Pons (tissue), 1 donor: ENCODE data around the gene PRR14L.
"Not testable (repeated sequence)": the region's sequence is repeated elsewhere in the genome, so short reads cannot be mapped to it uniquely, and the experiment has no call there.

ENCODE experiments used
- DNase-seq: peaks from one replicate; pipeline ENCODE4 v3.0.0-alpha.2; 2016; ENCODE audit warnings: low spot score

PRR14L gene

GRCh38 chr22:31740314-31740713 lies 9.6 kb downstream of the PRR14L start:
- not testable (repeated sequence) for DNase-seq

DNA sequence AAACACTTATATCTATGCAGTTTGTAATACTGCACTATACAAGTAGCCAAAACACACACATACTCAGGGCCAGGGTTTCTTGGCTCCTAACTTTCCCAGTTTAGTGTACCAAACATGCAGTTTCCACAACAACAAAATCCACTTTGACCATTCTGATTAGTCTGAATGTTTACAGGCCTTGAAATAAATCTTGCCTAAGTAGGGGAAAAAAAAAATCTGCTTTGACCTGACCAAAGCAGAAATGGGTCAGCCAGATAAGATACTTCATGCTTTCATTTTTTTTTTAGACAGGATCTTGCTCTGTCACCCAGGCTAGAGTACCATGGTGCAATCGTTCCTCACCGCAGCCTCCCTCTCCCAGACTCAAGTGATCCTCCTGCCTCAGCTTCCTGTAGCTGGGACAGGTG lies 10.1 kb downstream of the PRR14L start:
- no peak for DNase-seq

GRCh38 chr22:31738566-31738965 lies 11.4 kb downstream of the PRR14L start:
- no peak for DNase-seq

DNA sequence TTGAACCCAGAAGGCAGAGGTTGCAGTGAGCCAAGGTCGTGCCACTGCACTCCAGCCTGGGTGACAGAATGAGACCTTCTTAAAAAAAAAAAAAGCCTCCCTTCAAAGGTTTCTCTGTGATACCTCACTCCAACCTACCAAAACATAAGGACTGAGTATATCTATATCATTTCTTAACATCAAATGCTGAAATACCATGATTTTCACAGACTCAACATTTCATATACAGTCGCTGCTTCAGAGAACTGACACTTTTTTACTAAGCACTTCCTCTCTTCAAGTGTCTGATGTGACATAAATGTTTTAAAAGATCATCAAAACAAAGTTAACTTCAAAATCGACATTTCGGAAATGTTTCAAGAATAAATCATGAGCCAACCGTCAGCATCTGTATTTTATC lies 12.0 kb downstream of the PRR14L start:
- DNase-seq: no peak

- no peak for DNase-seq
These were observed 13.5 kb downstream of the PRR14L start for GRCh38 chr22:31736458-31736857.

GRCh38 chr22:31734512-31734911 lies 15.4 kb downstream of the PRR14L start:
- DNase-seq: no peak

DNA sequence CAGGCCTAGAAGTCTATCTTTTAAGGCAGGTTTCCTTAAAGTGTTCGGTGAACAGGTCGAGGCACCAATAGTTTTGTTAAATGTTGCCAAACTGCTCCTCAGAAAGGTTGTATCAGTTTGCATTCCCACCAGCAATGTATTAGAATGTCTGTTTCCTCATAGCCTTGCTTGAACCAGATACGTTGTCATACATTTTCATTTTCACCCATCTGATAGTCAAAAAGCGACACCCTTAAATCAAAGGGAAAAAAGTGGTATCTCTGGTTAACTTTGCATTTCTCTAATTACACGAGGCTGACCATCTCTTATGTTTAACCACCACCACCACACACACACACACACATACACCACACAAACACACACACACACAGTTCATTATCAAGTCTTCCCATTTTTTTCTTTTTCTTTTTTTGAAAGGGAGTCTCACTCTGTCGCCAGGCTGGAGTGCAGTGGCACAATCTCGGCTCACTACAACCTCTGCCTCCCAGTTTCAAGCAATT lies 16.3 kb downstream of the PRR14L start:
- no peak for DNase-seq

DNA sequence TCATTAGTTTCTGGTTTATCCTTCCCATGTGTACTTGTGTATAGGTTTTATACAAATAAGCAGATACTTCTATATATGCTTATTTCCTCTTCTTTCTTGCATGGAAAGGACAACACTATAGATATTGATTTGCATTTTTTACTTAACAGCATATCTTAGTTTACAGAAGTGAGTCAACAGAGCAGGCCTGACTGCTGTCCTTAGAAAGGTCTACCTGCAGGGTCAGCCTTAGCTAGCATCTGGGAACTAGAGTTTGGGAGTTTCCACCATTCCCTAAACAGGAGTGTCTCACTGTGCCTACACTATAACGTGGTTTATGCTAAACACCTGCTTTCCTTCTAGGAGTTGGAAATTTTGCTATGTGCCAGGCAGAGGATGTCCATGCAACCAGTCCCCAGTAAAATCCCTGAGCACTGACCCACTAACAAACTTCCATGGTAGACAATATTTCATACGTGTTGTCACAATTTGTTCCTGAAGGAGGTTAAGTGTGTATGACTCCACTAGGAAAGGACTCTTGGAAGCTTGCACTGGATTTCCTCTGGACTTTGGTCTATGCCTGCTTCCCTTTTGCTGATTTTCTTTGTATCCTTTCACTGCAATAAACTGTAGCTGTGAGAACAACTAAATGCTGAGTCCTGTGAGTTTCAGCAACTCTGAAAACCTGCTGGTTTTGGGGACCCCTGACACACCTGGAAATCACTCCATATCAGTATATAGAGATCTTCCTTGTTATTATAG lies 17.7 kb downstream of the PRR14L start:
- no peak for DNase-seq

GRCh38 chr22:31730344-31730711 lies 19.6 kb downstream of the PRR14L start:
- no peak for DNase-seq

DNA sequence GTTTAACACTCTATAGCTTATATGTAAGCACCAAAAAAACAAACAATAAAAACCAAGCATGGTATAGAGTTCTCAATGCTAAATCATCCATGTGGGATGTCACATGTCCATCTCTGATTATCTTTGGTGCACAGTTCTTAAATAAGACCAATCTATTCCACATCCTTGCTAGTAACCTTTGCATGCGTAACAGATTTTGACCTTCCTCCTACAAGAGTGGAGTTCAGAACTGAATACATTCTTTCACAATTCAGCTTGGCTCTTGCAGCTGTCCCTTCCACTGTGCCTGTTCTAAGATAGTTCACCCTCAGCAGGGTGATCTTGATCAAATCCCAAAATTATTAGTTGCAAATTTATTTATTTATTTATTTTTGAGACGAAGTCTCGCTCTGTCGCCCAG lies 21.1 kb downstream of the PRR14L start:
- no peak for DNase-seq

GRCh38 chr22:31726692-31727091 lies 23.2 kb downstream of the PRR14L start:
- no peak for DNase-seq

DNA sequence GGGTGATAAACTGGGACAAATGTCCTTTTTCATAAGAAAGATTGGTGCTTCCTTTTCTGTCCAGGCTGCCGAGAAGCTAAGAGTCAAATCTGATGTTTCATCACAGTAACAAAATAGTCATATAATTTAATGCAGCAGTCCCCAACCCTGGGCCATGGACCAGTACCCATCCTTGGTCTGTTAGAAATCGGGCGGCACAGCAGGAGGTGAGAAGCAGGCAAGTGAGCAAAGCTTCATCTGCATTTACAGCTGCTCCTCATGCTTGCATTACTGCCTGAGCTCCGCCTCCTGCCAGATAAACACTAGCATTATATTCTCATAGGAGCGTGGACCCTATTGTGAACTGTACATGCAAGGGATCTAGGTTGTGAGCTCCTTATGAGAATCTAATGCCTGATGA lies 26.2 kb downstream of the PRR14L start:
- no peak for DNase-seq

DNA sequence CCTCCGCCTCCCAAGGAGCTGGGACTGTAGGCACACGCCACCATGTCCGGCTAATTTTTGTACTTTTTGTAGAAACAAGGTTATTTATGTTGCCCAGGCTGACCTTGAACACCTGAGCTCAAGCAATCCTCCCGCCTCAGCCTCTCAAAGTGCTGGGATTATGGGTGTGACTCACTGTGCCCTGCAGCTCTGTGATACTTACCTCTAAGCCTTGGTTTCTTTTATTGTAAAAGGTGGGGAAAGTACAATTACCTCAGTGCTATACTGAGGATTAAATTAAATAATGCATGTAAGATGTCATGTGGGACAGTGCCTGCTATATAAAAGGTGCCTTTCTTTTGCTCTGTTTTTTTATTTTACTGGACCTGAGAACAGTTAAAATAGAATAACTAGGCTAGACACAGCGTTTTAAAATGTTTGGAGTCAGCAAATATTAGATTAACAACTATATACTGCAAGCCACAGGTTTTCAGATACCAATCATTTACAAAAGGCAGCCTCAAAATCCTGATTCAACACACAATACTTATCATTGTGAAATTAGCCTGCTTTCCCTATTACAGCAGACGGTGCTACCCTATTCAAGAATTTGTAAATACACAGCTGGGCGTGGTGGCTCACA lies 30.0 kb downstream of the PRR14L start:
- DNase-seq: no peak

- DNase-seq: no peak
These were observed 34.7 kb downstream of the PRR14L start for GRCh38 chr22:31715147-31715778.

DNA sequence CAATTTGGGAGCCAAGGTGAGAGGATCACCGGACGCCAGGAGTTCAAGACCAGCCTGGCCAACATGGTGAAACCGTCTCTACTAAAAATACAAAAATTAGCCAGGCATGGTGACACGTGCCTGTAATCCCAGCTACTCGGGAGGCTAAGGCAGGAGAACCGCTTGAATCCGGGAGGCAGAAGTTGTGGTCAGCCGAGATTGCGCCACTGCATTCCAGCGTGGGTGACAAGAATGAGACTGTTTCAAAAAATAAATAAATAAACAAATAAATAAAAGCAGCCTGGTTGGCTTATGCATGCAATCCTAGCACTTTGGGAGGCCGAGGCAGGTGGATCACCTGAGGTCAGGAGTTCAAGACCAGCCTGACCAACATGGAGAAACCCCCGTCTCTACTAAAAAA lies 38.7 kb downstream of the PRR14L start:
- DNase-seq: not testable (repeated sequence)

DNA sequence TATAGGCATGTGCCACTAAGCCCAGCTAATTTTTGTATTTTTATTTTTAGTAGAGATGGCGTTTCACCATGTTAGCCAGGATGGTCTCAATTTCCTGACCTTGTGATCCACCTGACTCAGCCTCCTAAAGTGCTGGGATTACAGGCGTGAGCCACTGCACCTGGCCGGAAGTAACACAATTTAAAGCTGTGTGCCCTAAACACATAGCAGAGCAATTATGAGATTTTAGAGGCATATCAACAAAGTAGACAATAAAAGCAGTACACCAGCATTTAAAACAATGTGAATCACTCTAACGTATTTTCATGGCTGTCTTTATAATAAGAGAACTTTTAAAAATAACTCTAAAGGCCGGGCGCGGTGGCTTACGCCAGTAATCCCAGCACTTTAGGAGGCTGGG lies 42.4 kb downstream of the PRR14L start:
- DNase-seq: no peak

DNA sequence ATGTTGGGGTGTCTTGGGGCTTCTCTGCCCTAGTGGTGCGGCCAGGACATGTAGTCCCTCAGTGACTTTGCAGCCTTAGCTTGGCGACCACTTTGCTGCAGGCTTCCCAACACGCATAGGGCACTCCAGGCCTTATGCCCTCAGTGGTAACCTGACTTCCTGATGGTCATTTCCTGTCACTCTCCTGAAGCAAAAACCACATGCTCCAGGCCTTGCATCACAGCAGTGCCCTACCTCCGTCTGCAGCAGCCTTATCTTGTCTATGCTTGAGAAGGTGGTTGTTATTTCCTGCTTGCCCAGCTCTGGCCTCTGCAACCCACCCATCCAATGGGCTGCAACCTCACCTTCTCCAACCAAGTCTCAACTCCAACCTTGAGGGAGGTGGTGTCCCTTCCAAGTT lies 54.5 kb downstream of the PRR14L start:
- no peak for DNase-seq

GRCh38 chr22:31694046-31694445 lies 55.9 kb downstream of the PRR14L start:
- DNase-seq: not testable (repeated sequence)

DNA sequence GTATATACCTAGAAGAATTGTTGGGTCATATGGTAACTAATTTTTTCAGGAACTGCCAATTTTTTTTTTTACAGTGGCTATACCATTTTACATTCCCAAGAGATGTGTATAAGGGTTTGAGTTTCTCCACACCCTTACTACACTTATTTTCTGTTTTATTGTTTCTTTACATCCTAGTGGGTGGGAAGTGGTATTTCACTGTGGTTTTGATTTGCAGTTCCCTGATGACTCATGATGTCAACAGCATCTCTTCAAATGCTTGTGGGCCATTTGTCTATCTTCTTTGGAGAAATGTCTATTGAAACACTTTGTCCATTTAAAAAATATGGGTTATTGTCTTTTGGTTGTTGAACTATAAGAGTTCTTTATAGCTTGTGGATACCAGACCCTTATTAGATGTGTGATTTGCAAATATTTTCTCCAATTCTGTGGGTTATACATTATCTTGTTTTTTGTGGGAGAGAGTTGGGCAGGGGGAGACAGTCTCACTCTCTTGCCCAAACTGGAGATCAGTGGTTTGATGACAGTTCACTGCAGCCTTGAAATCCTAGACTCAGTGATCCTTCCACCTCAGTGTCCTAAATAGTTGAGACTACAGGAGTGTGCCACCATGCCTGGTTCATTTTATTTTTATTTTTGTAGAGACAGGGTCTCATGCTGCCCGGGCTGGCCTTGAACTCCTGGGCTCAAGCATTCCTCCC lies 57.6 kb downstream of the PRR14L start:
- no peak for DNase-seq

GRCh38 chr22:31691408-31691807 lies 58.5 kb downstream of the PRR14L start:
- no peak for DNase-seq

DNA sequence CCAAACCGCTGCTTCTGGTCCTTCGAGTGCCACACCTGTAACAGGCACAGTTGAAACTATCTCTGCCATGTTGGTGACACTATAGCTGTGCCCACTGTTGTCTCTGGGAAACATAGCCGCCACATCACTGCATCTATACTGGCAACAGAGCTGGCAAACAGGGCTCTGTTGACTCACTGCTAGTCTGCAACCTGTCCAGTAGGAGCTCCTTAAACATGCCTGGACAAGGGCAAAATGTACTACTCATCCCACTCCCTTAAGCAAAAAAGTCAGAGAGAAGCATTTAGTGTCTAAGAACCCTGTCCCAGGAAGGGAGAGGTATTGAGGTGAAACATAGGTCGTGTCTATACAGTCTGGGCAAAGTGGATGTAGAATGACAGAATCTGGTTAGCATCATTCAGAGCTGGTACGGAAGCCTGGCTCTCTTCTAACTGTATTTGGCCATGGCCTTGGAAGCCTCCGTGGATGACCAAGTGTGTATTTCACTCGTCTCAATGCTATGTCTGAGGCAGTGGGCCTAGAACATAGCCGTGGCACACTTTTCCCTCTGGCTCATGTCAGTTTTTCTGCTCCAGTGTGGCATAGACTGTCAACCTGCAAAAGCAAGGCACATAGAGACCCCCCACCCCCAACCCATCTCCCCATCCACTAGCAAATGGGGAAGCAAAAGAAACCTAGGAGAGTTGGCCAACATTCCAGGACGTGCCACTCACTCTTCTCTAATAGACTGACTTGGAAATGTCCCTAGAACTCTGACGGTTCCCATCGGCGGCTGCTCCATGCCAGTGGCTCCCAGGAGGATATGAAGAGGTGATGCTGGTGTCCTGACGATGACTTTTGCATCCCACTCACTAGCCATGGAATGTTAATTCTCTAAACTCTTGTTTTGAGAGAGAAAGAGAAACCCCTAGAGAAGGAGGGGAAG lies 66.5 kb downstream of the PRR14L start:
- DNase-seq: no peak

DNA sequence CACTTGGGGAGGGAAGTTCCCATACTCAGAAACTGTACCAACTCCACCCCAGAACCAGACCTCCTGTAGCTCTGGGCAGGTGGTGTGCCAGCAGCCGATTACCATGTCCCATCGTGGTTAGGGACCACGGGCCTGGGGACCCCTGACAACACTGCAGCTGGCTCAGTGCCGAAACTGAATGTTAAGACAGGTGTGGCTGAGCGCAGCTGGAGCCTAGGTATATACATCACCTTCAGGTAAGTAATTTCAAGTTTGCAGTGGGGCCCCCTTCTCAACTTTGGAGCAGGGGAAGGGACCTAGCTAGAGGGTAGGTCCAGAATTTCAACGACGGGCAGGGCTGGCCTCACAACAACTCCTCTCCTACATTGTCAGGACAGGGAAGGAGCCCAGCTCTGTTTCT lies 67.2 kb downstream of the PRR14L start:
- DNase-seq: no peak
